Colonic mucosa (tissue), 4 donors: Measurements from ENCODE around the gene MFN2. TPM values are rescaled to one million over a fixed set of nuclear protein-coding genes. Genes with fewer than 3 reads are reported as not detected.

ENCODE experiments used
- DNase-seq: peaks from one replicate; pipeline ENCODE4 v3.0.0-alpha.2; 2020
- H3K27ac ChIP-seq: fragments of 200-600 bp; one replicate; pipeline ENCODE4 v1.8.0; 2021
- H3K27me3 ChIP-seq: fragments of 200-600 bp; one replicate; pipeline ENCODE4 v1.8.0; 2021
- H3K36me3 ChIP-seq: fragments of 200-600 bp; one replicate; pipeline ENCODE4 v1.8.0; 2021
- H3K4me1 ChIP-seq: fragments of 200-600 bp; one replicate; pipeline ENCODE4 v1.8.0; 2021; ENCODE audit warnings: mild to moderate bottlenecking
- H3K4me3 ChIP-seq: fragments of 200-600 bp; one replicate; pipeline ENCODE4 v1.8.0; 2021
- H3K9ac ChIP-seq, 2 donors: one replicate each; pipeline ENCODE4 v1.7.0; 2013; ENCODE audit warnings: control low read depth in 2 of 2, low read depth in 2 of 2, low read length in 2 of 2
- H3K9me3 ChIP-seq: fragments of 200-600 bp; one replicate; pipeline ENCODE4 v1.8.0; 2021
- CTCF ChIP-seq: fragments of 200-600 bp; IDR thresholded peaks from one replicate; pipeline ENCODE4 v1.8.0; 2022; ENCODE audit warnings: antibody characterized with exemption, mild to moderate bottlenecking
- intact Hi-C: fragments of 100-400 bp; cut with DNase I; formaldehyde crosslinking; loops from one replicate; pipeline ENCODE4 v1.14.1; 2022
- total RNA-seq, 2 donors: library from RNA; stranded (reverse); fragmentation: NEBNext Ultra II Directional in 1 of 2; extraction: Animal tissue kit (Norgen Biotek cat#: 25700) in 1 of 2; gene quantifications; one replicate each; pipeline ENCODE4 v1.2.1, GENCODE V29; 2021
- donor health status: healthy.
- donor health status: DM: no; HTN: no; CAD: no.
- donor health status: DM: no; HTN: no; CAD: no.

The MFN2 gene
- total RNA-seq, 2 donors from 2014 or later: 102 to 110 TPM

- TF ChIP-seq CTCF: no peak
- DNase-seq: no peak
- intact Hi-C loops: loop anchor here (5.0 kb wide), 1 partner anchor 71 kb away; no protein-coding TSS in a partner anchor
- Histone ChIP-seq H3K4me1 (peaks cover 13% of the 10 kb centered on the region), H3K4me3 (no peak overlapping the region), H3K9ac (no peak overlapping the region), H3K36me3 (peaks cover 7% of the 10 kb centered on the region), H3K27ac (no peak overlapping the region), H3K9me3 (no peaks in the 10 kb centered on the region), H3K27me3 (no peaks in the 10 kb centered on the region)
These were observed 1.9 kb upstream of the MFN2 start for GRCh38 chr1:11978301-11978700.

GRCh38 chr1:11979028-11979850 is 1.0 kb upstream of the MFN2 start:
- Histone ChIP-seq H3K9me3 (no peaks in the 10 kb centered on the region), H3K27me3 (no peaks in the 10 kb centered on the region), H3K9ac (peak overlapping the region; percentile 20 to 35), H3K4me1 (peaks cover 15% of the 10 kb centered on the region), H3K4me3 (peak overlapping the region; percentile 87), H3K36me3 (peaks cover 6% of the 10 kb centered on the region), H3K27ac (peak overlapping the region; percentile 85)
- TF ChIP-seq CTCF: no peak
- no peak for DNase-seq
- intact Hi-C loops: loop anchor here (5.0 kb wide), 1 partner anchor 72 kb away; no protein-coding TSS in a partner anchor

- no peak for TF ChIP-seq CTCF
- DNase-seq: no peak
These were observed 380 bp downstream of the MFN2 start for GRCh38 chr1:11980676-11980972.

GRCh38 chr1:11981378-11982009 is 1.2 kb downstream of the MFN2 start:
- no peak for TF ChIP-seq CTCF
- Histone ChIP-seq H3K4me1 (peaks cover 21% of the 10 kb centered on the region), H3K27me3 (no peaks in the 10 kb centered on the region), H3K9me3 (no peaks in the 10 kb centered on the region), H3K4me3 (peak overlapping the region; percentile 87), H3K9ac (peak overlapping the region in 1 of 2 donors; percentile 93), H3K36me3 (no peaks in the 10 kb centered on the region), H3K27ac (no peak overlapping the region)
- intact Hi-C loops: no loop called here
- DNase-seq: no peak

More at GRCh38 chr1:11980676-11980972, 380 bp downstream of the MFN2 start:
- Histone ChIP-seq H3K36me3 (no peaks in the 10 kb centered on the region), H3K4me1 (peaks cover 21% of the 10 kb centered on the region), H3K9ac (peak overlapping the region; percentile 93), H3K4me3 (peak overlapping the region; percentile 87), H3K9me3 (no peaks in the 10 kb centered on the region), H3K27ac (peak overlapping the region; percentile 85), H3K27me3 (no peaks in the 10 kb centered on the region)
- intact Hi-C loops: no loop called here

- Histone ChIP-seq H3K9ac (peak overlapping the region in 1 of 2 donors; percentile 2), H3K36me3 (no peaks in the 10 kb centered on the region), H3K27ac (no peak overlapping the region), H3K4me3 (no peak overlapping the region), H3K4me1 (peaks cover 21% of the 10 kb centered on the region), H3K27me3 (no peaks in the 10 kb centered on the region), H3K9me3 (no peaks in the 10 kb centered on the region)
- intact Hi-C loops: no loop called here
- TF ChIP-seq CTCF: no peak
- DNase-seq: no peak
These were observed 1.8 kb downstream of the MFN2 start for GRCh38 chr1:11982010-11982392.
